VCaP (cell line): Measurements from ENCODE around the gene TRDMT1.

Experiments
- H3K27ac ChIP-seq: fragments of 450-650 bp; 2 replicates; pipeline ENCODE4 v1.5.1; 2017
- TF ChIP-seq, protein P1 (sequence below): fragments of 450-650 bp; conservative IDR thresholded peaks from 2 replicates; pipeline ENCODE4 v1.5.1; 2017; ENCODE audit warnings: mild to moderate bottlenecking, moderate library complexity

The TRDMT1 gene

DNA sequence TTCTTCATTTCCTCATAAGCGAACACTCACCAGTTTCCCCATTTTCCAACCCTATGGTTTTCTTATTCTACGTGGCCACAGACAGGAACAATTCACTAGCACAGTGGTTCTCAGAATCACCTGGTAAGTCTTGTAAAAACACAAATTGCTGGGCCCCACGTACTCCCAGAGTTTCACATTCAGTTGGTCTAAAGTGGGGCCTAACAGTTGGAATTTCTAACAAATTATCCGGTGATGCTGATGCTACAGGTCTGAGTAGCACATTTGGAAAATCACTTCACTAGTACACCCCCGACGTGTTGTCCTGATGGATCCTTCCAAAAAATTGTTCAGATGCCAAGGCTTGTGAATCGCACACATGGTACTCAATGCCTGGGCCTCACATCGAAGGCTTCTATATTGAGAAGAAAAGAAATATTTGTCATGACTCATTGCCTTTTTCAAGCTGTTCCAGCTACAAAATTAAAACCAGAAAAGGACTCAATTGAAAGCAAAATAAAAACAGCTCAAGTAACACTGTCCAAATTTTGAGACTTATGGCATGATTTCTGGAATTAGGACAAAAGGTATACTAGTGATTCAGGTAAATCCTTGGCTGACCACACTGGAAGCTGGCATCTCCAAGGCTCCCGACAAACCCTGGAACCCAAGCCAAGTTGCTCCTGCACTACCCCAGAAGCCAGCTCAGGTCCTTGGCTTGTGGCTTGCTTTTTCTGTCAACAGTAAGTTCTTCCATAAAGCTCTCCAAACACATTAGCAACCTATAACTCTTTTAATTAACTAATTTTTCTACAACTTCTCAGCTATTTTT lies 13.7 kb upstream of the TRDMT1 start:
- no peak overlapping the region for H3K27ac ChIP-seq
- TF ChIP-seq, protein P1, sequence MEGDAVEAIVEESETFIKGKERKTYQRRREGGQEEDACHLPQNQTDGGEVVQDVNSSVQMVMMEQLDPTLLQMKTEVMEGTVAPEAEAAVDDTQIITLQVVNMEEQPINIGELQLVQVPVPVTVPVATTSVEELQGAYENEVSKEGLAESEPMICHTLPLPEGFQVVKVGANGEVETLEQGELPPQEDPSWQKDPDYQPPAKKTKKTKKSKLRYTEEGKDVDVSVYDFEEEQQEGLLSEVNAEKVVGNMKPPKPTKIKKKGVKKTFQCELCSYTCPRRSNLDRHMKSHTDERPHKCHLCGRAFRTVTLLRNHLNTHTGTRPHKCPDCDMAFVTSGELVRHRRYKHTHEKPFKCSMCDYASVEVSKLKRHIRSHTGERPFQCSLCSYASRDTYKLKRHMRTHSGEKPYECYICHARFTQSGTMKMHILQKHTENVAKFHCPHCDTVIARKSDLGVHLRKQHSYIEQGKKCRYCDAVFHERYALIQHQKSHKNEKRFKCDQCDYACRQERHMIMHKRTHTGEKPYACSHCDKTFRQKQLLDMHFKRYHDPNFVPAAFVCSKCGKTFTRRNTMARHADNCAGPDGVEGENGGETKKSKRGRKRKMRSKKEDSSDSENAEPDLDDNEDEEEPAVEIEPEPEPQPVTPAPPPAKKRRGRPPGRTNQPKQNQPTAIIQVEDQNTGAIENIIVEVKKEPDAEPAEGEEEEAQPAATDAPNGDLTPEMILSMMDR, result no peak

DNA sequence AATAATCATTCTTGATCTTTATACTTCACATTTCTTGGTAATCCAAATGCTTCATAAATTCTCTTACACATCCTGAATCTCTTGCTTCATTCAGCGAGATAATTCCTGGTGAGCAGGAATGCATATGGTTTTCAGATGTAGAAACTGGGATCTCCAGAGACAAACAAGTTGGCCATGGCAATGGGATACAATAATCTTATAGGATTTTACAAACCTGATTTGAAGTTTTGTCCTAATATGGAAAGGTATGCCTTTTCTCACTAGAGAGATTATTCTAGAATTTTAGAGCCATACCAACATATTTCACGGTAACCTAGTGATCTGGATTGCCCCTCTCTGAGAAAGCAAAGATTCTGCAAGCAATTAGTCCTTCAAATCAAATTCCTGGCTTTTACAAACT lies 13.1 kb upstream of the TRDMT1 start:
- TF ChIP-seq, protein P1, result no peak
- no peak overlapping the region for H3K27ac ChIP-seq

DNA sequence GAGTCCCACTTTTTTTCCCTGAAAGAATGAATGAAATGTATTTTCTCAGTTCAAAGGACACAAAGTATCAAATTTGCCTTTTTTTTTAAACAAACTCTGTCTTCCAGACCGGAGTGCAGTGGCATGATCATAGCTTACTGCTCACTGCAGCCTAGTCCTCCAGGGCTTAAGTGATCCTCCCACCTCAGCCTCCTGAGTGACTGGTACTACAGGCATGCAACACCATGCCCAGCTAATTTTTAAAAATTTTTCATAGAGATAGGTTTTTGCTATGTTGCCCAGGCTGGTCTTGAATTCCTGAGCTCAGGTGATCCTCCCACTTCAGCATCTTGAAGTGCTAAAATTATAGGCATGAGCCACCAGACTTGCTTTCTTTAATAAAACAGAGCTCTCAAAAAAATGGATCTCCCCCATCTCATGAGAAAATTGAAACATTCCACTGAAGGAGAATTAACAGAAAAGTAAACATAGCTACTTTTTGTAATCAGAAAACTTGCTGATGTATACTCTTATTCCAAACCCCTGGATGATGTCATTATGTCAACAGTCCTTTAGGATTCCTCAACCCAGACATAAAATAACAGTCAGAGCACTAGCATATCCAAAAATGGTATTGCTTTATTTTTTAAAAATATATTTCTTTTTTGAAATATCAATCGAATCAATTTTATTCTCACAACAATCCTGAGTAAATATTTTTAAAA lies 12.3 kb upstream of the TRDMT1 start:
- no peak overlapping the region for H3K27ac ChIP-seq
- TF ChIP-seq, protein P1, result no peak

DNA sequence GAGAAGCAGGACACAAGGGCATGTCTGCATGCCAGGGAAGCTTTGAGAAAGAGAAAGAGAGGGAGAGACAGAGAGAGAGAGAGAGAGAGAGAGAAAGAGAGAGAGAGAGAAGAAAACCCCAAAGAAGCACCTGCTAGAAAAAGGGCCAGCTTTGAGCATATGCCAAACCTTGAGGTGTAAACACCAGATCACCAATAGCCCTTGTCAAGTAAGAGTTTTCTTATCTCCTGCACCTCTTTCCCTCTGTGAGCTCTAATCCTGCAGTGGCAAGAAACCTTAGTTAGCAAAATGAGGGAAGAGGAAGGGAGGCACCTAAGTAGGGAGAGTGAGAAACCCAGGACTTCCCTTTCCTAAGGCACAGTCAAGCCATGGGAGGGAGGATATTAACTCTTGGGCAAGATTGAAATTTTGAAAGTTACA lies 11.3 kb upstream of the TRDMT1 start:
- H3K27ac ChIP-seq, result no peak overlapping the region
- TF ChIP-seq, protein P1, result no peak

DNA sequence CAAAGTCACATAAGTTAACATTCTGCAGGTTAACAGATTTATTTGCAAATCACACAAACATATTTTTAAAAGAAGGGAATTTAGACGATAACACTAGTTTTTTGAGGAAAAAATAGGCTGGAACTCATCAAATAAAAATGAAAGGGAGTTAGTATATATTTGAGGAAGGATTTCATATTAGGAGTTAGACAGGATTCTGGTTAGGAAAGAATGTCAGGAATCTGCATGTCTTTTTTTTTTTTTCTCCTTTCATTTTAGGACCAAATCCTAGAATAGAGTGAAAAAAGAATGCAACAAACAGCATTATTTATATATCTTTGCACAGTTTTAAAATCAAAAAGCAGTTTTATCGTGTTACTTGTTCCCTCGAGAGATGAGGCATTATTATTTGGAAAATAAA lies 8.9 kb upstream of the TRDMT1 start:
- TF ChIP-seq, protein P1, result no peak
- no peak overlapping the region for H3K27ac ChIP-seq

DNA sequence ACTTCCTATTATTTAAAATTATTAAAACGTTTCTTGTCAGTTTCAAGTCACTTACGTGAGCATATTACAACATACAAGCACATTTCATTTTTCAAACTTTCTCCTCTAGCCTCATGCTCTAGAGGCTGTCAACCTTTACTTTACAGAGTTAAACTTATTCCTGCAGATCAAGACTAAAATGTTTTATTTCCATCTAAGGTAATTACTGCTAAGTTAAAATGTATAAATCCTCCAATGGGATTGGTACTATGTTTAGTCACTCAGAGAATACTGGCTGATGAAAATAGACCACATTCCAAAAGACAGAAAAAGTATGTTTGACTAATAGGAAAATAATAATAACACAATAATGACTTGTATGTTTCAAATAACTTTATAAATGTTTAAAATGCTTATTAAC lies 8.4 kb upstream of the TRDMT1 start:
- no peak overlapping the region for H3K27ac ChIP-seq
- TF ChIP-seq, protein P1, result no peak

DNA sequence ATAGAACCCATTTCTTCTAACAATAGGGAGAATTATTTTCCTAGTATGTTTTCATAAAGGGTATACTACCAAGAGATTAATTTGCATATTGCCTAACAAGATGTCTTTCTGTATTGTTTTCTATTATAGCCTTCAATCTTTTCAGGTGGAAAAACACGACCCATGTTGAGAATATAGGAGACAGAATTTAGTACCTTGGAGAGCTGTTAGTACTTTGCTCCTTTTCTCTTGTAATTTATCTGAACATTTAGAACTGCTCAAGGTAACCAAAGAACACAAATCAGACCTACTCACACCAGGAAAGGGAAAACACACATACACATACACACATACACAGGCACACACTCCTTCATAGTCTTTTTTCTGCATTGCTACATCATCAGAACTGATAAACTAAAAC lies 7.8 kb upstream of the TRDMT1 start:
- TF ChIP-seq, protein P1, result no peak
- H3K27ac ChIP-seq, result no peak overlapping the region
